ENCODE data around the gene BZW1. TPM values are rescaled to one million over a fixed set of nuclear protein-coding genes. Genes with fewer than 3 reads are reported as not detected.
A peak's percentile ranks its signal among the peaks of the same experiment; 100 is the strongest.

BZW1 gene
- polyA plus RNA-seq, 1 experiment, result 233 TPM

- ChIA-PET POLR2A (interaction anchor here (0.7 kb wide), 1 partner anchor 7 kb away, joined by 10 read pairs; no protein-coding TSS in a partner anchor), CTCF (no interaction called here)
- TF ChIP-seq CTCF (IDR thresholded peaks at IDR 0.05; ENCODE audit: insufficient read depth, low read depth, low read length), result no peak
- DNase-seq (ENCODE audit: low read depth), result no peak
- Histone ChIP-seq H3K4me3 (ENCODE audit: low read depth, low read length) (no peak overlapping the region), H3K27me3 (ENCODE audit: control insufficient read depth, insufficient read depth, low read length) (no peaks in the 10 kb centered on the region), H3K36me3 (ENCODE audit: control insufficient read depth, insufficient read depth, low read length) (peaks cover 12% of the 10 kb centered on the region)
Measured at GRCh38 chr2:200850512-200851256, 39.0 kb downstream of the BZW1 start.

- Histone ChIP-seq H3K4me3 (ENCODE audit: low read depth, low read length) (no peak overlapping the region), H3K27me3 (ENCODE audit: control insufficient read depth, insufficient read depth, low read length) (no peaks in the 10 kb centered on the region), H3K36me3 (ENCODE audit: control insufficient read depth, insufficient read depth, low read length) (peaks cover 12% of the 10 kb centered on the region)
- ChIA-PET POLR2A (no interaction called here), CTCF (no interaction called here)
- no peak for TF ChIP-seq CTCF (IDR thresholded peaks at IDR 0.05; ENCODE audit: insufficient read depth, low read depth, low read length)
- DNase-seq (ENCODE audit: low read depth), result no peak
Measured at GRCh38 chr2:200851398-200852248, 39.9 kb downstream of the BZW1 start.

GRCh38 chr2:200852605-200853004, 40.9 kb downstream of the BZW1 start:
- ChIA-PET POLR2A (no interaction called here), CTCF (no interaction called here)
- TF ChIP-seq CTCF (IDR thresholded peaks at IDR 0.05; ENCODE audit: insufficient read depth, low read depth, low read length), result no peak
- DNase-seq (ENCODE audit: low read depth), result no peak
- no peaks in the 10 kb centered on the region for H3K27me3 ChIP-seq (ENCODE audit: control insufficient read depth, insufficient read depth, low read length)
- no peak overlapping the region for H3K4me3 ChIP-seq (ENCODE audit: low read depth, low read length)
- H3K36me3 ChIP-seq (ENCODE audit: control insufficient read depth, insufficient read depth, low read length), result peaks cover 16% of the 10 kb centered on the region

DNA sequence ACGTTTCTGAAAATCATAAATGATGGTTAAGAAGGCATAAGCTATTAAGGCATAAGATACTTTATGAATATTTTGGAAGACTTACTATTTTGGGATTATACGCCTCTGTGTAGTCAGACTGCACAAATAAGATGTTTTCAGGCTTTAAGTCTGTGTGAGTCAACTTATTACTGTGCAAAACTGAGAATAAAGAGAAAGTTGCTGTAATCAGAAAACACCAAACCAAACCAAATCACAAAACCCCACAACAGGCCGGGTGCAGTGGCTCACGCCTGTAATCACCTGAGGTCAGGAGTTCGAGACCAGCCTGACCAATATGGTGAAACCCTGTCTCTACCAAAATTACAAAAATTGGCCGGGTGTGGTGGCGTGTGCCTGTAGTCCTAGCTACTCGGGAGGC, 45.1 kb downstream of the BZW1 start:
- Histone ChIP-seq H3K27me3 (ENCODE audit: control insufficient read depth, insufficient read depth, low read length) (no peaks in the 10 kb centered on the region), H3K36me3 (ENCODE audit: control insufficient read depth, insufficient read depth, low read length) (peaks cover 24% of the 10 kb centered on the region), H3K4me3 (ENCODE audit: low read depth, low read length) (no peak overlapping the region)
- TF ChIP-seq CTCF (IDR thresholded peaks at IDR 0.05; ENCODE audit: insufficient read depth, low read depth, low read length), result no peak
- POLR2A ChIA-PET, result no interaction called here
- CTCF ChIA-PET, result interaction anchor here (0.9 to 1.2 kb wide), 2 partner anchors 15 to 42 kb away, joined by 3 to 4 read pairs; no protein-coding TSS in a partner anchor
- DNase-seq (ENCODE audit: low read depth), result no peak

DNA sequence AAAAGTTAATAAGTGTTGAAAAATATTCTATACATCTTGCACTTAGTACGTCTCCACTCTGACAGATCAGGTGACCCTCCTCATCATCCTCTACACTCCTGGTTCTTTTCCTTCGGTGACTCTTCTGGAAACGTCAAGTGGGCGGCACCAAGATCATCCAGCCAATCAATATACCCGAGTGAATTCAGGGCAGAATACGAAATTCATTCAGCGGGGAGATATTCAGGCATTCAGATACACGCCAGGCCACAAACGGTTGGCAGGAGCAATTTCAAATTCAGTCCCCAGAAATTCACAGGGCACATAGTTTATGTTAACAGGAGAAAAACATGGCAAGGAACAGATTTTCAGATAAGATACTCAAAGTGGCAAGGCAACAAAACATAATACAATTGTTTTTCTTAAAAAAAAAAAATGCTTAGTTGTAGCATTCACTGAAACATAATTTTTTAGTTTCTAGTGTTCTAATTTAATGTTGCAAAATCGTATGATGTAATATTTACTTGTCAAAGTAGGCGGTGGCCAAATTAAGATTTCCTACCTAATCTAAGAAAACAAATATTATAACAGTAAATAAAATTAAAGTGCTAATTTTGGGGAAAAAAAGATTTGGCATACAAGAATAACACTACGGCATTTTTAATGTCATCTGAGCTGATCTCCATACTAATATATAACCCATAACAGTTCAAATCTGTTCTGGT, 48.5 kb downstream of the BZW1 start:
- POLR2A ChIA-PET, result no interaction called here
- CTCF ChIA-PET, result interaction anchor here (1.2 kb wide), 1 partner anchor 147 kb away, joined by 4 read pairs; no protein-coding TSS in a partner anchor
- Histone ChIP-seq H3K27me3 (ENCODE audit: control insufficient read depth, insufficient read depth, low read length) (no peaks in the 10 kb centered on the region), H3K4me3 (ENCODE audit: low read depth, low read length) (peak overlapping the region; percentile 4; the same call in 1 of the 2 replicates), H3K36me3 (ENCODE audit: control insufficient read depth, insufficient read depth, low read length) (peaks cover 13% of the 10 kb centered on the region)
- DNase-seq (ENCODE audit: low read depth), result no peak
- no peak for TF ChIP-seq CTCF (IDR thresholded peaks at IDR 0.05; ENCODE audit: insufficient read depth, low read depth, low read length)

Measured in BJ (cell line).